GM12873 (cell line): ENCODE results near the gene GADD45G.

Source experiments
- CTCF ChIP-seq: IDR thresholded peaks from 2 replicates; pipeline ENCODE4 v1.5.1; 2012; ENCODE audit warnings: low read depth, mild to moderate bottlenecking, moderate library complexity, low read length, control low read depth; ENCODE audit not compliant: insufficient read depth; ENCODE audit errors: missing control alignments

The GADD45G gene

DNA sequence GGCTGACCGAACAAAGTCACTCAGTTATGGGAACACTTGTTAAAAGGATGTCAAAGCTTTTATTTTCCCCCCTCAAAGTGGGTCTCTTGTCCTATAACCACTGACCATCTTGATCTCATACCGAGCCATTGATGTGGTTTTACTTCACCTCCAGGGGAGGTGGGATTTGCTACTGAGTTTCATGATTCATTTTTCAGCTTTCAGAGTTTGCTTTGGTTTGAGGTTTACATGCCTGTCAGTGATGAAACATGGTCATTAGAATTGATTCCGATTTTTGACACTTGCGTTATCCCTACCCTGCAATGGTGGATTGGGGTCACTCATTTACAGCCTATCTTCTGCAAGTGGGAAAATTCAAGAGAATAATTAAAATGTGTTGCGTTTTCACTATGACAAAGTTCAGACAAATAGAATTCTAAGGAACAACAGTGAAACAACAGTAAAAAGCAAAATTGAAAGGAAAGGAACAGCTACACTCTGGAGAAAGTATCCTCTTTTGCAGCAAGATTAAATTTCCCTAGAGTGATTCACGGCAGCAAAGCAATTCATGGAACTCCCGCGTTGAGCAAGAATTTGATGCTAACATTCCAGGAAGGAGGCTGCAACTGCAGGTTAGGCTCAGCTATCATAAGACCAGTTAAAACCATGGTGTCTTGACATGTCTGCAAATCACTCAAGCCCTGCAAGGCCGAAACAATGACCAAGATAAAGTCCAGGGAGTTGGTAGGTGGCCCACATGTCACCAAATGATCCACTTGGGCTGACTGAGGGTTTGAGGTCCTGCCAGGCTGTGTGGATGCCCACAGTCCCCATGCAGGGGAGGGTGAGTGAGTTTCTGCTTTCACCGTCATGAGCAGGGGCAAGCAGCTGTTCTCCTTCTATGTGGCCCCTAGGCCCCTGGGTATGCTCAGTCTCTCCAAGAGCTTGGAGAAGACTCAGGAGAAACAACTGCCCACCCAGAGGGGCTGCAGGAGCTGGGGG lies 9.4 kb downstream of the GADD45G start:
- no peak for TF ChIP-seq CTCF

- no peak for TF ChIP-seq CTCF
Measured at GRCh38 chr9:89615661-89616060, 10.8 kb downstream of the GADD45G start.

- TF ChIP-seq CTCF = no peak
Measured at GRCh38 chr9:89616411-89616810, 11.6 kb downstream of the GADD45G start.

DNA sequence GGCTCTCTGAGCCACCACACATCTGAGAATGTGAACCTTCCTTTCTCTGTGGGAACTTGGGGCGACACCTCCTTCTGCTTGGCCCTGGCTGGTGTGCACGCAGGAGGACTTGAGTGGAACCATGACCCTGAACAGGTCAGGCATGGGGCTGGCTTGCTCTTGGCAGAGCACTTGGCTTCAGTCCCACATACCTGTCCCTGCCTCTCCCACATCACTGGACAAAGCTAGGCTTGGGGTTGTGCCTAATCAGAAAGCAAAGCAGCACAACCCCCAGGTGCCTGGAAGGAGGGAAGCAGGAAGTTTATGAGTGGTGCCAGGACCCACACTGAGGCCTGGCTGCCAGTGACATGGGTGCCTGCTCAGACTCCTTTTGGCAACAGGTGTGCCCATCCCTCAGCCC lies 13.2 kb downstream of the GADD45G start:
- TF ChIP-seq CTCF = no peak

GRCh38 chr9:89619019-89619418 lies 14.2 kb downstream of the GADD45G start:
- peak; percentile 25 for TF ChIP-seq CTCF

GRCh38 chr9:89619424-89620138 lies 14.8 kb downstream of the GADD45G start:
- TF ChIP-seq CTCF = no peak

- no peak for TF ChIP-seq CTCF
Measured at GRCh38 chr9:89621031-89621430, 16.2 kb downstream of the GADD45G start.
